H9 (cell line): Measurements from ENCODE around the gene ABCC3. TPM values are rescaled to one million over a fixed set of nuclear protein-coding genes. Genes with fewer than 3 reads are reported as not detected.
A peak's percentile ranks its signal among the peaks of the same experiment; 100 is the strongest.

Experiments used
- DNase-seq: peaks from one replicate; pipeline ENCODE4 v3.0.0-alpha.2; 2017
- H2AFZ ChIP-seq: one replicate; pipeline ENCODE4 v1.6.1; 2013; ENCODE audit warnings: mild to moderate bottlenecking, low read length, control low read depth, moderate library complexity
- H2AK5ac ChIP-seq: 2 replicates; pipeline ENCODE4 v1.6.1; 2013; ENCODE audit warnings: low read length, control low read depth, mixed read lengths; ENCODE audit not compliant: insufficient read length
- H2BK120ac ChIP-seq: one replicate; pipeline ENCODE4 v1.6.1; 2013; ENCODE audit warnings: low read depth, mild to moderate bottlenecking, low read length, control low read depth, inconsistent platforms; ENCODE audit not compliant: poor library complexity, severe bottlenecking
- H2BK12ac ChIP-seq: 2 replicates; pipeline ENCODE4 v1.6.1; 2013; ENCODE audit warnings: low read length, control low read depth, mixed read lengths, low read depth; ENCODE audit not compliant: insufficient read length
- H2BK15ac ChIP-seq: 2 replicates; pipeline ENCODE4 v1.6.1; 2013; ENCODE audit warnings: low read depth, low read length, control low read depth
- H2BK20ac ChIP-seq: one replicate; pipeline ENCODE4 v1.6.1; 2013; ENCODE audit warnings: low read depth, mild to moderate bottlenecking, low read length, control low read depth, inconsistent platforms; ENCODE audit not compliant: poor library complexity, severe bottlenecking
- H2BK5ac ChIP-seq: 2 replicates; pipeline ENCODE4 v1.6.1; 2013; ENCODE audit warnings: low read length, control low read depth, mixed read lengths; ENCODE audit not compliant: insufficient read length
- H3K14ac ChIP-seq: 2 replicates; pipeline ENCODE4 v1.6.1; 2013; ENCODE audit warnings: low read length, control low read depth; ENCODE audit not compliant: insufficient read depth
- H3K18ac ChIP-seq: 2 replicates; pipeline ENCODE4 v1.6.1; 2013; ENCODE audit warnings: low read depth, mild to moderate bottlenecking, mixed read lengths, low read length, control low read depth; ENCODE audit not compliant: insufficient read length
- H3K23ac ChIP-seq: 2 replicates; pipeline ENCODE4 v1.6.1; 2013; ENCODE audit warnings: low read length, control low read depth, mixed read lengths, low read depth; ENCODE audit not compliant: insufficient read length
- H3K23me2 ChIP-seq: 2 replicates; pipeline ENCODE4 v1.6.1; 2013; ENCODE audit warnings: low read depth, mild to moderate bottlenecking, mixed read lengths, low read length, control low read depth; ENCODE audit not compliant: insufficient read length, poor library complexity, severe bottlenecking
- H3K27ac ChIP-seq: 2 replicates; pipeline ENCODE4 v1.5.1; 2013; ENCODE audit warnings: low read length, control low read depth, mixed read lengths, low read depth; ENCODE audit not compliant: insufficient read length
- H3K27me3 ChIP-seq: 2 replicates; pipeline ENCODE4 v1.6.1; 2013; ENCODE audit warnings: low read length, control low read depth, inconsistent platforms; ENCODE audit not compliant: insufficient read depth
- H3K4ac ChIP-seq: 2 replicates; pipeline ENCODE4 v1.6.1; 2013; ENCODE audit warnings: low read depth, mild to moderate bottlenecking, control low read depth, inconsistent platforms, low read length, moderate library complexity
- H3K4me1 ChIP-seq: 2 replicates; pipeline ENCODE4 v1.6.1; 2013; ENCODE audit warnings: low read length, control low read depth, inconsistent platforms; ENCODE audit not compliant: insufficient read depth
- H3K4me2 ChIP-seq: 2 replicates; pipeline ENCODE4 v1.6.1; 2013; ENCODE audit warnings: low read length, control low read depth, mixed read lengths; ENCODE audit not compliant: insufficient read length, insufficient read depth
- H3K56ac ChIP-seq: 2 replicates; pipeline ENCODE4 v1.6.1; 2013; ENCODE audit warnings: low read depth, mild to moderate bottlenecking, mixed read lengths, low read length, control low read depth; ENCODE audit not compliant: insufficient read length
- H3K79me1 ChIP-seq: 2 replicates; pipeline ENCODE4 v1.6.1; 2013; ENCODE audit warnings: low read depth, mild to moderate bottlenecking, moderate library complexity, low read length, control low read depth, inconsistent platforms; ENCODE audit not compliant: insufficient read depth, poor library complexity, severe bottlenecking
- H3K79me2 ChIP-seq: 2 replicates; pipeline ENCODE4 v1.6.1; 2013; ENCODE audit warnings: low read length, control low read depth, inconsistent platforms; ENCODE audit not compliant: insufficient read depth
- H3K9ac ChIP-seq: 2 replicates; pipeline ENCODE4 v1.6.1; 2013; ENCODE audit warnings: low read length, control low read depth, mixed read lengths; ENCODE audit not compliant: insufficient read length; ENCODE audit errors: extremely low read depth
- H3K9me3 ChIP-seq: one replicate; pipeline ENCODE4 v1.6.1; 2013; ENCODE audit warnings: low read depth, low read length, inconsistent platforms; ENCODE audit not compliant: control insufficient read depth
- H3T11ph ChIP-seq: one replicate; pipeline ENCODE4 v1.6.1; 2013; ENCODE audit warnings: mild to moderate bottlenecking, low read length, control low read depth, inconsistent platforms
- H4K20me1 ChIP-seq: one replicate; pipeline ENCODE4 v1.6.1; 2013; ENCODE audit not compliant: control insufficient read depth, insufficient read length, insufficient read depth
- H4K5ac ChIP-seq: 2 replicates; pipeline ENCODE4 v1.6.1; 2013; ENCODE audit warnings: low read depth, mild to moderate bottlenecking, mixed read lengths, low read length, control low read depth; ENCODE audit not compliant: insufficient read length
- H4K8ac ChIP-seq: replicated peaks from 2 replicates; pipeline ENCODE4 v1.6.1; 2013; ENCODE audit warnings: low read length, control low read depth, mixed read lengths, low read depth; ENCODE audit not compliant: insufficient read length
- H4K91ac ChIP-seq: 2 replicates; pipeline ENCODE4 v1.6.1; 2013; ENCODE audit warnings: low read depth, mild to moderate bottlenecking, moderate library complexity, mixed read lengths, low read length, control low read depth; ENCODE audit not compliant: insufficient read length
- H3K27ac Mint-ChIP-seq, 3 experiments: 2 replicates in 2 of 3; 3 replicates in 1 of 3; pipeline ENCODE4 v1.8.0; 2020 to 2021; ENCODE audit warnings: mixed read lengths in 3 of 3, mild to moderate bottlenecking in 1 of 3, moderate library complexity in 1 of 3
- H3K27me3 Mint-ChIP-seq: 2 replicates; pipeline ENCODE4 v1.8.0; 2021; ENCODE audit warnings: low read depth, mild to moderate bottlenecking, moderate library complexity, mixed read lengths
- H3K36me3 Mint-ChIP-seq, 3 experiments: 2 replicates in 2 of 3; 3 replicates in 1 of 3; pipeline ENCODE4 v1.8.0; 2020 to 2021; ENCODE audit warnings: low read depth in 3 of 3, mixed read lengths in 3 of 3; ENCODE audit not compliant: insufficient read depth in 1 of 3
- H3K4me1 Mint-ChIP-seq, 2 experiments: 2 replicates each; pipeline ENCODE4 v1.8.0; 2020; ENCODE audit warnings: mixed read lengths in 2 of 2
- H3K4me3 Mint-ChIP-seq, 2 experiments: 2 replicates in 1 of 2; 3 replicates in 1 of 2; pipeline ENCODE4 v1.8.0; 2020 to 2021; ENCODE audit warnings: mild to moderate bottlenecking in 2 of 2, mixed read lengths in 2 of 2, moderate library complexity in 1 of 2
- H3K9me3 Mint-ChIP-seq, 2 experiments: 2 replicates in 1 of 2; 3 replicates in 1 of 2; pipeline ENCODE4 v1.8.0; 2020; ENCODE audit warnings: mild to moderate bottlenecking in 2 of 2, mixed read lengths in 2 of 2, moderate library complexity in 1 of 2
- CTCF ChIP-seq: fragments of 200-600 bp; sonication (generic); conservative IDR thresholded peaks from 3 replicates; pipeline ENCODE4 v1.8.0; 2021; ENCODE audit warnings: antibody characterized with exemption, mild to moderate bottlenecking
- WGBS: extraction: QIAGEN DNeasy Blood & Tissue Kit; methylation state at CpG from one replicate; pipeline ENCODE4 v1.1.7; 2013; ENCODE audit warnings: missing lambda C conversion rate, low lambda C conversion rate, mixed read lengths; ENCODE audit not compliant: insufficient read length; ENCODE audit errors: extremely low coverage; 5-methylcytosine and 5-hydroxymethylcytosine counted together
- total RNA-seq: library from RNA; stranded (reverse); gene quantifications from 2 replicates; pipeline ENCODE4 v1.2.1, GENCODE V29; 2021

Gene ABCC3
- total RNA-seq, 1 experiment from 2014 or later, result 0.31 TPM

- no peaks in the 10 kb centered on the region for H3K79me2 ChIP-seq
- H3K56ac ChIP-seq, result no peak overlapping the region
- no peak overlapping the region for H3K4ac ChIP-seq
- H2BK12ac ChIP-seq, result no peak overlapping the region
- no peak overlapping the region for H3K4me3 Mint-ChIP-seq
- no peak for DNase-seq
- no peak overlapping the region for H3K9ac ChIP-seq
- no peak overlapping the region for H2BK15ac ChIP-seq
- no peaks in the 10 kb centered on the region for H3K4me1 ChIP-seq
- no peak for TF ChIP-seq CTCF
- no peak overlapping the region for H2BK5ac ChIP-seq
- no peaks in the 10 kb centered on the region for H3K9me3 ChIP-seq
- peaks cover 16 to 25% of the 10 kb centered on the region in 2 experiments for H3K4me1 Mint-ChIP-seq
- no peak overlapping the region for H2AFZ ChIP-seq
- no peaks in the 10 kb centered on the region for H4K20me1 ChIP-seq
- no peaks in the 10 kb centered on the region for H3K9me3 Mint-ChIP-seq
- no peaks in the 10 kb centered on the region for H3K23me2 ChIP-seq
- no peaks in the 10 kb centered on the region for H3K27me3 Mint-ChIP-seq
- no peaks in the 10 kb centered on the region for H3K27me3 ChIP-seq
- H2BK120ac ChIP-seq, result no peak overlapping the region
- H3T11ph ChIP-seq, result no peak overlapping the region
- no peak overlapping the region for H3K18ac ChIP-seq
- H3K27ac ChIP-seq, result no peak overlapping the region
- no peaks in the 10 kb centered on the region for H3K79me1 ChIP-seq
- no peak overlapping the region for H4K8ac ChIP-seq
- H2AK5ac ChIP-seq, result no peak overlapping the region
- H3K36me3 Mint-ChIP-seq, result peaks cover 16 to 55% (median 50%) of the 10 kb centered on the region in 3 experiments; a peak in 6 of 7 replicates
- no CpG with 5 or more reads among the region's 5 CpGs for WGBS
- peak overlapping the region in 1 of 3 experiments; percentile 76; a peak in 3 of 7 replicates for H3K27ac Mint-ChIP-seq
- no peak overlapping the region for H3K4me2 ChIP-seq
- no peak overlapping the region for H4K91ac ChIP-seq
- H3K23ac ChIP-seq, result no peak overlapping the region
- no peak overlapping the region for H4K5ac ChIP-seq
- H2BK20ac ChIP-seq, result no peak overlapping the region
- no peak overlapping the region for H3K14ac ChIP-seq
Observed at GRCh38 chr17:50693036-50693682, 58.5 kb downstream of the ABCC3 start.
